PFSK-1 (cell line): ENCODE data around the gene CATSPER3.

Source experiments
- FOXP2 ChIP-seq: optimal IDR thresholded peaks from 2 replicates; pipeline ENCODE3; 2011; ENCODE audit warnings: borderline replicate concordance, control low read depth, inconsistent platforms; ENCODE audit not compliant: insufficient read depth; ENCODE audit errors: extremely low read length, extremely low read depth
- POLR2AphosphoS5 ChIP-seq: IDR thresholded peaks from 2 replicates; pipeline ENCODE4 v1.6.1; 2012; ENCODE audit warnings: low read depth, mild to moderate bottlenecking, control low read depth, low read length, moderate library complexity
- SIN3A ChIP-seq: IDR thresholded peaks from 2 replicates; pipeline ENCODE4 v1.6.1; 2012; ENCODE audit warnings: mild to moderate bottlenecking, low read length, moderate library complexity, borderline replicate concordance; ENCODE audit not compliant: insufficient read depth
- TAF1 ChIP-seq: IDR thresholded peaks from 2 replicates; pipeline ENCODE4 v1.6.1; 2012; ENCODE audit warnings: low read length, control low read depth, borderline replicate concordance; ENCODE audit not compliant: insufficient read depth
- TF ChIP-seq, protein P1 (sequence below), 2 experiments: IDR thresholded peaks; 2 replicates each; pipeline versions ENCODE4 v1.6.1 to v1.8.0; 2011 to 2012; ENCODE audit warnings: low read depth in 2 of 2, low read length in 2 of 2, control low read depth in 1 of 2, inconsistent platforms in 1 of 2, mild to moderate bottlenecking in 1 of 2, moderate library complexity in 1 of 2; ENCODE audit not compliant: insufficient read depth in 1 of 2

Gene CATSPER3

DNA sequence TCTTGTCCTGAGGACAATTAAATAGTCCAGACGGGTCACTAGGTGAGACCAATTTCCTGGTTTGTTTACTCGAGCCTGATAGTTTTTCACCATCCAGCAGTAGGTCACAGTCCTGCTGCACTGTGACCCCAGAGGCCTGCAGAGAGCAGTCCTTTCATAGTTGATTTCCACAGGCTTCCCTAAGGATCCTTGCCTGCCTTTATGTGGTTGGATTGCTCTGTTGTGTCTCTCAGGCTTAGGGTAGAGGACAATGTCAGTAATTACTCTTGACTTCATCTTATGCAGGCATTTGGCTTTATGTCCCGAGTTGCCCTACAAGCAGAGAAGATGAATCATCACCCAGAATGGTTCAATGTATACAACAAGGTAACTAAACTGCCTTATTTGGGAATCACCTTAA is 9.0 kb upstream of the CATSPER3 start:
- TF ChIP-seq FOXP2 (no peak), TAF1 (no peak), SIN3A (no peak), POLR2AphosphoS5 (no peak)
- TF ChIP-seq, protein P1, sequence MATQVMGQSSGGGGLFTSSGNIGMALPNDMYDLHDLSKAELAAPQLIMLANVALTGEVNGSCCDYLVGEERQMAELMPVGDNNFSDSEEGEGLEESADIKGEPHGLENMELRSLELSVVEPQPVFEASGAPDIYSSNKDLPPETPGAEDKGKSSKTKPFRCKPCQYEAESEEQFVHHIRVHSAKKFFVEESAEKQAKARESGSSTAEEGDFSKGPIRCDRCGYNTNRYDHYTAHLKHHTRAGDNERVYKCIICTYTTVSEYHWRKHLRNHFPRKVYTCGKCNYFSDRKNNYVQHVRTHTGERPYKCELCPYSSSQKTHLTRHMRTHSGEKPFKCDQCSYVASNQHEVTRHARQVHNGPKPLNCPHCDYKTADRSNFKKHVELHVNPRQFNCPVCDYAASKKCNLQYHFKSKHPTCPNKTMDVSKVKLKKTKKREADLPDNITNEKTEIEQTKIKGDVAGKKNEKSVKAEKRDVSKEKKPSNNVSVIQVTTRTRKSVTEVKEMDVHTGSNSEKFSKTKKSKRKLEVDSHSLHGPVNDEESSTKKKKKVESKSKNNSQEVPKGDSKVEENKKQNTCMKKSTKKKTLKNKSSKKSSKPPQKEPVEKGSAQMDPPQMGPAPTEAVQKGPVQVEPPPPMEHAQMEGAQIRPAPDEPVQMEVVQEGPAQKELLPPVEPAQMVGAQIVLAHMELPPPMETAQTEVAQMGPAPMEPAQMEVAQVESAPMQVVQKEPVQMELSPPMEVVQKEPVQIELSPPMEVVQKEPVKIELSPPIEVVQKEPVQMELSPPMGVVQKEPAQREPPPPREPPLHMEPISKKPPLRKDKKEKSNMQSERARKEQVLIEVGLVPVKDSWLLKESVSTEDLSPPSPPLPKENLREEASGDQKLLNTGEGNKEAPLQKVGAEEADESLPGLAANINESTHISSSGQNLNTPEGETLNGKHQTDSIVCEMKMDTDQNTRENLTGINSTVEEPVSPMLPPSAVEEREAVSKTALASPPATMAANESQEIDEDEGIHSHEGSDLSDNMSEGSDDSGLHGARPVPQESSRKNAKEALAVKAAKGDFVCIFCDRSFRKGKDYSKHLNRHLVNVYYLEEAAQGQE (IDR thresholded peaks at IDR 0.05; ENCODE audit: insufficient read depth in 1 of 2, low read depth in 2 of 2, low read length in 2 of 2), result no peak

DNA sequence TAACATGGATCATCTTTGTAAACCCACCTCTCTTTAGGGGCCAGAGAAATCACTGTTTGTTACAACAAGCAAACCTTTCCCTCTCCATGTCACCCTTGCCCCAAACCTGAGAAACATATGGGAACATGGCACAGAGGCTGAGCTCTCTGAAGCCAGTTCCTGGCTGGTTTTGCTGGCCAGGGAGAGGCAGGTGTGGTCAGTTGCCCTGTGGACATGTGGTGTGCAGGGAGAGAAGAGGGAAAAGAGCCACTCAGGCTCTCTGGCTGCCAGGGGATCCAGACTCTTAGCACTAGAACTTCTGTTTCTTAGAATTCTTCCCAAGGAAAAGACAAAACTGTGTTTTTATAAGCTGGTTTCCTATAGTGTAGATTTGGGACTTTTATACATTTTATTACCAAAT is 4.6 kb upstream of the CATSPER3 start:
- TF ChIP-seq, protein P1 (IDR thresholded peaks at IDR 0.05; ENCODE audit: insufficient read depth in 1 of 2, low read depth in 2 of 2, low read length in 2 of 2), result no peak
- no peak for TF ChIP-seq POLR2AphosphoS5
- TF ChIP-seq FOXP2, result no peak
- TF ChIP-seq TAF1, result no peak
- TF ChIP-seq SIN3A, result no peak

DNA sequence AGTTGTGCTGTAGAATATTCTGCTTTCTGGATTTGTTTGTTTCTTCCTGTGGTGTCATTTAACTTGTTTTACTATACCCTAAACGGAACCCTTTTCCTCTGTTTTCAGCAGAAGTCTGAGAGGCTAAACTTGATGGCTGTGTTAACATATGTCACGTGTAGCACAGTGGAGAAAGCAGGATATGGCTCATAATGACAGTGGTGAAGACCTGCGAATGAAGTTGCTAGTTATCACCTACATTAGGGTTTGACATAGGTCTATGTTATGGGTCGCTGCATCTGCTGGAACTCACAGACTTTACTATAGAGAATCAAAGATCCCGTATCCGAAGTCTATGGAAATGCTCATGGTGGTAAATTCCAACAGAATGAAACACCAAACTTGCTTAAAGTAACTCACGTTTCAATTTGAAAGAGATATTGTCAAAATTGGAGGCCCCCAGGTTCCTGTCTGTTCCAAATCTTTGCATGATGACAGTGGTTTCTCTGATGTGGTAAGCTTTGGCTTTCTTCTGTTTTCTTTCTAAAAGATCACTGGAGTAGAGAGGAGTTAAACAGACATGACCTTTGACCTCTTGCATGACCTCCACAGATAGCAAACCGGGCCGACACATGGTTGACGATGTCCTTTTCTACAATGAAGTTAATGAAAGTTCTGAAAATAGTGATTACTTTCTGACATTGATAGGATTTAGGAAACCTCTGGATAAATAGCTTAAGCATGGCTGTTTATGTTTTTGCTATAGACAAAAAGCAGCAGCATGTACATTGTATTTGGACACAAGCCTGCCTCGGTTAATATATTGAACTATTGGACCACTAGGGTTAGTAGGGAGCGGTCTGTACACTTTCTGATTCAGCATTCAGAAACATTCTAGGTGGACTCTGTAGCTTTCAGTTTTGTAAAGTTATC is 3.1 kb upstream of the CATSPER3 start:
- TF ChIP-seq POLR2AphosphoS5, result no peak
- TF ChIP-seq SIN3A, result no peak
- TF ChIP-seq, protein P1 (IDR thresholded peaks at IDR 0.05; ENCODE audit: insufficient read depth in 1 of 2, low read depth in 2 of 2, low read length in 2 of 2), result no peak
- TF ChIP-seq TAF1, result no peak
- TF ChIP-seq FOXP2, result no peak

DNA sequence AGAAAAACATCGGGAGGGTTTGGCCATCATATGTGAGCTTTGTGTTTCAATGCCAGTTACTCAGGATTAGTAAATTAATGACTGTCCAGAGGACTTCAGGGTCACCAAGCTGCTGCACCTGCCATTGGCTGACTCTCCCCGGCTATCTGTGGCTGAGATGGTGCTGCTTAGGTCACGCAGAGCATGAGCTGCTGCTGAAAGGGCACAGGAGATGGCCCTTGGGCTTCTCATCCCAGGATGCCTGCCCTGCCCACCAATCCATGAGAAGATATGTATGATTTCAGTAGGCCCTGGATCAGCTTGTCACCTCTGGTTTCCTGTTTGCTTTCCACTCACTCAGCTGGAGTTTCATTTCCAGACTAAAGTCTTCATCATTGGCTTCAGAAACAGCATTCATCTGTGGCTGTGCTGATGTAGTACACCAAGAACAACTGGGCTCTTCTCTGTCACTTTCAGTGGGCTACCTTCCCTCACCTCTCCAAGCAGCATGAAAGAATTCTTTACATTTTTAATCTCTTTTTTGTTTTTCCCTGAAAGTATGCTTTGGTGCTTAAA is 2.4 kb upstream of the CATSPER3 start:
- TF ChIP-seq FOXP2 (no peak), POLR2AphosphoS5 (no peak), SIN3A (no peak), TAF1 (no peak)
- TF ChIP-seq, protein P1 (IDR thresholded peaks at IDR 0.05; ENCODE audit: insufficient read depth in 1 of 2, low read depth in 2 of 2, low read length in 2 of 2), result no peak
